Vagina (tissue), 2 donors: ENCODE data around the gene LIN28B. TPM values are rescaled to one million over a fixed set of nuclear protein-coding genes. Genes with fewer than 3 reads are reported as not detected.

Experiments used
- DNase-seq, 2 donors: peaks; one replicate each; pipeline ENCODE4 v3.0.0-alpha.2; 2017; ENCODE audit errors: extremely low spot score in 2 of 2
- H3K27ac ChIP-seq: fragments of 200-600 bp; sonication (generic); one replicate; pipeline ENCODE4 v1.5.1; 2019
- H3K27me3 ChIP-seq: fragments of 200-600 bp; sonication (generic); one replicate; pipeline ENCODE4 v1.5.1; 2019
- H3K36me3 ChIP-seq, 2 donors: fragments of 200-600 bp; sonication (generic); one replicate each; pipeline ENCODE4 v1.5.1; 2017 to 2019
- H3K4me1 ChIP-seq: fragments of 200-600 bp; sonication (generic); one replicate; pipeline ENCODE4 v1.5.1; 2019
- H3K4me3 ChIP-seq, 2 donors: fragments of 200-600 bp; sonication (generic); 1 replicate in 1 of 2; 2 replicates in 1 of 2; pipeline ENCODE4 v1.5.1; 2016 to 2019
- H3K9me3 ChIP-seq: fragments of 200-600 bp; sonication (generic); one replicate; pipeline ENCODE4 v1.5.1; 2019
- POLR2A ChIP-seq, 2 donors: fragments of 450-650 bp; IDR thresholded peaks; one replicate each; pipeline ENCODE4 v1.6.1; 2017; ENCODE audit warnings: antibody characterized with exemption in 2 of 2, mild to moderate bottlenecking in 2 of 2, moderate library complexity in 2 of 2
- POLR2AphosphoS5 ChIP-seq, 2 donors: sonication (generic); formaldehyde crosslinking; IDR thresholded peaks; one replicate each; pipeline ENCODE4 v1.9.0; 2017; ENCODE audit warnings: antibody characterized with exemption in 2 of 2, mild to moderate bottlenecking in 2 of 2, low read depth in 1 of 2; ENCODE audit not compliant: insufficient read depth in 1 of 2
- intact Hi-C: fragments of 100-400 bp; cut with DNase I; formaldehyde crosslinking; loops from one replicate; pipeline ENCODE4 v1.15.1; 2023
- total RNA-seq: library from RNA; depleted of rRNA; stranded (reverse); fragments of >200 nt; gene quantifications from one replicate; pipeline ENCODE4 v1.2.3, GENCODE V29; 2016
- TF ChIP-seq, protein P1 (sequence below), 3 experiments: fragments of 450-650 bp in 2 of 3; fragments of 200-600 bp in 1 of 3; sonication (generic) in 1 of 3; IDR thresholded peaks; one replicate each; pipeline ENCODE4 v1.5.1; 2017 to 2019; ENCODE audit warnings: antibody characterized with exemption in 3 of 3, mild to moderate bottlenecking in 2 of 3, moderate library complexity in 2 of 3

The LIN28B gene
- total RNA-seq, 1 donor from 2014 or later = not detected

DNA sequence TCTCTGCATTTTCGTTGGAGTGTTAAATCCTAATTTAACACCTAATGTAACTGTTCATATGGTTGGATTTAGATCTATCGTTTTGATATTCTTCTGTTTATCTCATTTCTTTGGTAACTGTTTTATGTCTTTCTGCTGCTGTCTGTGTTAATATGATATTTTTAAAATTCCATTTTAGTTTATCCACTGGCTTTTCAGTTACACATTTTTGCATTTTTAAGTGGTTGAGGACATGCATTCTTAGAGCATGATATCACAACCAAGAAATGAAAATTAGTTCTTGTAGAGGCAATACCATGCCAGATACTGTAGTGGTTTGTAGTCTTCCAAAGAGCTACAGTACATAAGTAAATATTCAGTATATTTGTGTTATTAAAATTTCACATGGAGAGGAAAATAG lies 58.6 kb downstream of the LIN28B start:
- no peak overlapping the region for H3K27ac ChIP-seq
- intact Hi-C loops = no loop called here
- H3K4me3 ChIP-seq = no peak overlapping the region
- DNase-seq = no peak
- no peaks in the 10 kb centered on the region for H3K27me3 ChIP-seq
- TF ChIP-seq, protein P1, sequence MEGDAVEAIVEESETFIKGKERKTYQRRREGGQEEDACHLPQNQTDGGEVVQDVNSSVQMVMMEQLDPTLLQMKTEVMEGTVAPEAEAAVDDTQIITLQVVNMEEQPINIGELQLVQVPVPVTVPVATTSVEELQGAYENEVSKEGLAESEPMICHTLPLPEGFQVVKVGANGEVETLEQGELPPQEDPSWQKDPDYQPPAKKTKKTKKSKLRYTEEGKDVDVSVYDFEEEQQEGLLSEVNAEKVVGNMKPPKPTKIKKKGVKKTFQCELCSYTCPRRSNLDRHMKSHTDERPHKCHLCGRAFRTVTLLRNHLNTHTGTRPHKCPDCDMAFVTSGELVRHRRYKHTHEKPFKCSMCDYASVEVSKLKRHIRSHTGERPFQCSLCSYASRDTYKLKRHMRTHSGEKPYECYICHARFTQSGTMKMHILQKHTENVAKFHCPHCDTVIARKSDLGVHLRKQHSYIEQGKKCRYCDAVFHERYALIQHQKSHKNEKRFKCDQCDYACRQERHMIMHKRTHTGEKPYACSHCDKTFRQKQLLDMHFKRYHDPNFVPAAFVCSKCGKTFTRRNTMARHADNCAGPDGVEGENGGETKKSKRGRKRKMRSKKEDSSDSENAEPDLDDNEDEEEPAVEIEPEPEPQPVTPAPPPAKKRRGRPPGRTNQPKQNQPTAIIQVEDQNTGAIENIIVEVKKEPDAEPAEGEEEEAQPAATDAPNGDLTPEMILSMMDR (IDR thresholded peaks at IDR 0.05) = no peak
- TF ChIP-seq POLR2A (IDR thresholded peaks at IDR 0.05) (no peak), POLR2AphosphoS5 (IDR thresholded peaks at IDR 0.05; ENCODE audit: insufficient read depth in 1 of 2, low read depth in 1 of 2) (no peak)
- no peaks in the 10 kb centered on the region for H3K9me3 ChIP-seq
- H3K4me1 ChIP-seq = no peaks in the 10 kb centered on the region
- H3K36me3 ChIP-seq = no peaks in the 10 kb centered on the region

DNA sequence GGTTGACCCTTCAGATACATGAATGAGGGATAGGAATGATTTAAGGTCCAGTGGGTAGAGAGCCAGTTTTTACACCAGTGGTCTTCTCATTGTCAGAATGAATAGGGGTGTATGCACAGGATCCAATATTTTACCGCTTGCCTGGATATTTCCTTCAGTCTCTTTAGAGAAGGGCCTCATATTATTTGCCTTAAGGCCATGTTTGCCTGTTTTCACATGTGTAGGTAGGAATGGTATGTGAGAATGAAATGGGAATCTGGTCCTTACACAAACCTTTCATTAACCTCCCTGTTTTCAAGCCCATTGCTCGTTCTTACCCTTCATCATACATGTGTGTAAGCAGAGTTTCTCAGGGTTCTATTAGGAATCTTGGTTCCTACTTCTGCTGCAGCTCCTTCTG lies 62.4 kb downstream of the LIN28B start:
- H3K4me1 ChIP-seq = no peaks in the 10 kb centered on the region
- intact Hi-C loops = no loop called here
- TF ChIP-seq POLR2AphosphoS5 (IDR thresholded peaks at IDR 0.05; ENCODE audit: insufficient read depth in 1 of 2, low read depth in 1 of 2) (no peak), POLR2A (IDR thresholded peaks at IDR 0.05) (no peak)
- TF ChIP-seq, protein P1 (IDR thresholded peaks at IDR 0.05) = no peak
- H3K4me3 ChIP-seq = no peak overlapping the region
- H3K27me3 ChIP-seq = no peaks in the 10 kb centered on the region
- DNase-seq = no peak
- H3K9me3 ChIP-seq = no peaks in the 10 kb centered on the region
- H3K36me3 ChIP-seq = no peaks in the 10 kb centered on the region
- H3K27ac ChIP-seq = no peak overlapping the region

DNA sequence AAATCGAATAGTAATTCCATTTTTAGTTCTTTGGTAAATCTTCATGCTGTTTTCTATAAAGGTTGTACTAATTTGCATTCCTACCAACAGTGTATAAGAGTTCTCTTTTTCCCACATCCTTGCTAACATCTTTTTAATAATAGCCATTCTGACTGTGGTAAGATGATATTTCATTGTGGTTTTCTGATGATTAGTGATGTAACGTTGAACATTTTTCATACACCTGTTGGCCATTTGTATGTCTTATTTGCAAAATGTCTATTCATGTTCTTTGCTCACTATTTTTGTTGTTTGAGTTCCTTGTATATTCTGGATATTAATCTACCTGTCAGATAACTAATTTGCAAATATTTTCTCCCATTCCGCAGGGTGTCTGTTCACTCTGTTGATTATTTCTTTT lies 64.5 kb downstream of the LIN28B start:
- Histone ChIP-seq H3K36me3 (no peaks in the 10 kb centered on the region), H3K27ac (no peak overlapping the region), H3K4me1 (no peaks in the 10 kb centered on the region), H3K27me3 (no peaks in the 10 kb centered on the region), H3K4me3 (no peak overlapping the region), H3K9me3 (no peaks in the 10 kb centered on the region)
- intact Hi-C loops = no loop called here
- DNase-seq = no peak
- TF ChIP-seq POLR2A (IDR thresholded peaks at IDR 0.05) = no peak
- TF ChIP-seq, protein P1 (IDR thresholded peaks at IDR 0.05) = no peak
- no peak for TF ChIP-seq POLR2AphosphoS5 (IDR thresholded peaks at IDR 0.05; ENCODE audit: insufficient read depth in 1 of 2, low read depth in 1 of 2)

DNA sequence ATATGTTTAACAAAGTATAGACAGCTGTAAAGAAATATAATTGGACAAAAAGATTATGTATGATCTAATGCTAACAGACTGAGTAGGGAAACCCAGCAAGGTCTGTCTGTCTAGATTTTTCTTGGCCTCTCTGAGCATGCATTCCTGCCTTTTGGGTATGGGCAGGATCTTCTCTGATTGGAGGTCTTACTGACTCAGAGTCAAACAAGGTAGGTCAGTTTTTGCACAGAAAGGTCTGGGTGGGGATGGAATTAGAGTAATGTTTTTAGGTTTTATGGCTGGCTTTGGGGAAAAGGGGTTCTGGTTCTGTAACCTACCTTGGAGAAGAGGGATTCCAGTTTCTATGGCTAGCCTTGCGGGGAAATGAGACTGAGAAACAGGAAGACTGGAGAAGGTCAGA lies 65.5 kb downstream of the LIN28B start:
- no peak for DNase-seq
- TF ChIP-seq, protein P1 (IDR thresholded peaks at IDR 0.05) = no peak
- no peak for TF ChIP-seq POLR2AphosphoS5 (IDR thresholded peaks at IDR 0.05; ENCODE audit: insufficient read depth in 1 of 2, low read depth in 1 of 2)
- TF ChIP-seq POLR2A (IDR thresholded peaks at IDR 0.05) = no peak
- no peaks in the 10 kb centered on the region for H3K36me3 ChIP-seq
- H3K4me3 ChIP-seq = no peak overlapping the region
- no peaks in the 10 kb centered on the region for H3K4me1 ChIP-seq
- intact Hi-C loops = no loop called here
- H3K27me3 ChIP-seq = no peaks in the 10 kb centered on the region
- no peak overlapping the region for H3K27ac ChIP-seq
- H3K9me3 ChIP-seq = no peaks in the 10 kb centered on the region

DNA sequence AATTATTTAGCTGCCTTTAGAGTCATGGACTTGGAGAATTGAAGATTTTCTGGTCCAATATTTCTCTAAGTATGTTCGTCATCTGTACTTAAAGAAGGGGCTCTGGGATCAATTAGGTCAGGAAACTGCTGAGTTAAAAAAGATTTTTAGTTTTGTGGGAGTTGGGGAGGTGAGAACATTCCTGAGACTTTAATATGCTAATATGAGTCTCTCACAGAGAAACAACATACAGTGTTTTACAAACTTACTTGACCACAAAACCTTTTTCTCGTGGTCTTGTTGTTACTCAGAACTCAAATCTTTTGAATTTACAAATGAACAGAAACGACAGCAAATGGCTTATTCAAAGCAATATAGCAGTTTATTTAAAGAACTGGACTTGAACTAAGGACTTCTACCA lies 67.9 kb downstream of the LIN28B start:
- Histone ChIP-seq H3K4me1 (no peaks in the 10 kb centered on the region), H3K9me3 (no peaks in the 10 kb centered on the region), H3K36me3 (no peaks in the 10 kb centered on the region), H3K27ac (no peak overlapping the region), H3K4me3 (no peak overlapping the region), H3K27me3 (no peaks in the 10 kb centered on the region)
- no peak for DNase-seq
- TF ChIP-seq POLR2AphosphoS5 (IDR thresholded peaks at IDR 0.05; ENCODE audit: insufficient read depth in 1 of 2, low read depth in 1 of 2) = no peak
- no peak for TF ChIP-seq POLR2A (IDR thresholded peaks at IDR 0.05)
- TF ChIP-seq, protein P1 (IDR thresholded peaks at IDR 0.05) = no peak
- intact Hi-C loops = no loop called here
